Stimulated activated CD8-positive, alpha-beta memory T cell treated with anti-CD3 and anti-CD28 coated beads, Interleukin-12 subunit alpha, Interleukin-12 subunit beta, amount 100 ng/mL, for 24 hours (primary cell): ENCODE results near the gene SFI1.
A peak's percentile ranks its signal among the peaks of the same experiment; 100 is the strongest.

ENCODE experiments used
- DNase-seq: peaks from one replicate; pipeline ENCODE4 v3.0.0-alpha.2; 2020; ENCODE audit errors: extremely low read depth

The SFI1 gene

GRCh38 chr22:31616315-31616980, 120.1 kb downstream of the SFI1 start:
- DNase-seq: no peak

DNA sequence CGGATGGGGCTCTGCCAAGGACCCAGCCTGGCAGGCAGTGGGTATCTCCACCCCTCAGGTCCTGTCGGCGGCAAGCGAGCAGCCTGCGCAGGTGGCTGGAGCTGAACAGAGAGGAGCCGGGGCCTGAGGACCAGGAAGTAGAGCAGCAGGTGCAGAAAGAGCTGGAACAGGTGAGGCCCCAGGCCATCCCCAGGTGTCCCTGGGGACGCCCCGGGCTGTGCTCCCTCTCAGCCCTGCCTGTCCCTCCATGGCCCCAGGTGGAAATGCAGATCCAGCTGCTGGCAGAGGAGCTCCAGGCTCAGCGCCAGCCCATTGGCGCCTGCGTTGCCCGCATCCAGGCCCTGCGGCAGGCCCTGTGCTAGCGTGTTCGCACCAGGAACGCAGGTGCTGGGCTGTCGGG, 121.7 kb downstream of the SFI1 start:
- DNase-seq: no peak

DNA sequence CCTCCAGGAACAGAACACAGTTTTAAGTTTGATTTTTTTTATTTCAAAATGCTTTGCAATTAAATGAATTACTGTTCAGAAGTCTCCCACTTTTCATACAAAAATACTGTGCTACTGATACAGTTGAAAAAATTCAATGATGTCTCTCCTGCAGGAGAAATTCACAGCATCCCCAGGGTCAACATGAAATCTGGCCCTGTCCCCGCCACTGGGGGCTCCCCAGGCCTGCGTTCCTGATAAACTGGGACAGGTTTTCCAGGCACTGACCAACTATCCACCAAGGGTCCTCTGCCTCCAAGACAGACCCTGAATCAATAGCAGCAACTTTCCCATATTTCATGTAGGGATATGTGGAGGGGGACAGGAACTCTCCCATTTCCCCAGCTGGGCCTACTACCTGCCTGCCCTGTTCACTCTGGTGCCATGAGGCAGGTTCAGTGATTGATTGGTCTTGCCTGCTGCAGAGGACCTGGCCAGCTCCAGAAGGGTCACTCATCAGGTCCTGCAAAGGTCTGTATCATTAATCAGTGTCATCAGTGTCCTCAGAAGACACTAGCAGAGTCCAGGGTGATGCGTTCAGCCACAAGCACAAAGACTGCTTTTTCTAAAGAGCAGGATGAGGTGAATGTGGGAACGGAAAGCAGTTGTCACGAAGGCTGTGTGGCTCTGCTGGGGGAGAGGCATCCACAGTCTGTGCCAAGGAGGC, 122.3 kb downstream of the SFI1 start:
- no peak for DNase-seq

GRCh38 chr22:31619611-31620300, 123.4 kb downstream of the SFI1 start:
- no peak for DNase-seq

DNA sequence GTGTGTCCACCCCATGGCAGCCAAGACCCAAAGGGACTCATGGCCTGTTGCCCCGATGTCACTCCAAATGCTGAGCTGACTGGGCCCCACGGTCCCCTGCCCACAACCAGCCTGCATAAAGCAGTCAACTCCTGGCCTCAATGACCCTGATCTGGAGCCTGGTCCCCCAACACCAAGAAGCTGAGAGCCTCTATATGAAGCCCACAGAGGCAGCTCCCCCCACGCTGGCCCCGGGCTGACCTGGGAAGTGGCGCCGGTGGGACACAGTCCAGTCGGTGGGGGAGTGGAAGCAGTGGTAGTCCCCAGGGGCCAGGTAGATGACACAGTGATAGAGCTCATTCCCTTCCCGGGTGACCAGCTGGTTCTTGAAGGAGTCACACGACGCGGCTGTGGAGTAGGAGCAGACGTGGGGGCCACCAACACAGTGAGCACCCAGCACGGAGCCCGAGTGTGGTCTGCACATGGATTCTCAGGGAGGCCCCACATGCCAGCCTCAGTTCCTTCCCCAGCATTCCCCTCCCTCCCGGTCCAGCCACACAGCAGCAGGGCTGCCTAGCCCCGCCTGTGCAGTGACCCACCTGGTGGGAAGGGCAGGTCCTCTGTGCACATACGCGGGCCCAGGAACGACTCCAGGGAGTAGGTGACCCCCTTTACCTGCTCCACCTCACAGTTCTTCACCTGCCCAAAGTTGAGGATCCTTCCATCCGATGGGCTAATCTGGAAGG, 124.6 kb downstream of the SFI1 start:
- no peak for DNase-seq

- DNase-seq: no peak
These were observed 125.3 kb downstream of the SFI1 start for GRCh38 chr22:31621507-31622124.

- no peak for DNase-seq
These were observed 126.6 kb downstream of the SFI1 start for GRCh38 chr22:31622980-31623379.

DNA sequence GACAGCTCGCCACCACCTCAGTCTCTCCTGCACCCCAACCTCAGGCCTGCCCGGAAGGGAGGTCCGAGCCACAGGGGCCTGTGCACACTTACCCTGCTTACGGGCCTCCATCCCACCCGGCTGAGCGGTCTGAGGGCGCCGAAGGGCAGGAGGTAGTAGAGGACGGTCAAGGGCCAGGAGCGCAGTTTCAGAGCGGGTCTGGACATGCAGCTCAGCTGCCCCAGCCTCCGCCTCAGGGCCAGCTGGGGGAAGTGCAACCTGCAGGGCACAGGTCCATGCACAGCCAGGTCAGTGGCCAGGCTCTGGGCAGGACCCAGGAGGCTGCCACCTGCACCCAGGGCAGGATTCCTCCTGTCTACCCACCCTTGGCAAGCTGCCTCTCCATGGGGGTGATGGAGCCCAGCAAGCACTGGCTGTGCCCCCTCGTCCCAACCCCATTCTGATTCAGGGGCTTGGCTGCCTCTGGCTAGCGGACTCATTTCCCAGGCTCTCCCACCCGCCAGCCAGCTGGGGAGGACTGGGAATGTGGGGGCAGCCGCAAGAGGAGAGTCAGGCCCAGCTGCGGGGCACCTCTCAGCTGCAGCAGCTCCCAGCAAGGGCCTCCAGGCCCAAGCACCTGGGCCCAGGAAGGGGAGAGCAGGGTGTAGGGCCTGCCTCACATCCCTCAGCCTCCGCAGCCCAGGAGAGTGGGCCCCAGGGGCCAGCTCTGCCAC, 127.4 kb downstream of the SFI1 start:
- no peak for DNase-seq

- no peak for DNase-seq
These were observed 128.9 kb downstream of the SFI1 start for GRCh38 chr22:31625257-31625640.

DNA sequence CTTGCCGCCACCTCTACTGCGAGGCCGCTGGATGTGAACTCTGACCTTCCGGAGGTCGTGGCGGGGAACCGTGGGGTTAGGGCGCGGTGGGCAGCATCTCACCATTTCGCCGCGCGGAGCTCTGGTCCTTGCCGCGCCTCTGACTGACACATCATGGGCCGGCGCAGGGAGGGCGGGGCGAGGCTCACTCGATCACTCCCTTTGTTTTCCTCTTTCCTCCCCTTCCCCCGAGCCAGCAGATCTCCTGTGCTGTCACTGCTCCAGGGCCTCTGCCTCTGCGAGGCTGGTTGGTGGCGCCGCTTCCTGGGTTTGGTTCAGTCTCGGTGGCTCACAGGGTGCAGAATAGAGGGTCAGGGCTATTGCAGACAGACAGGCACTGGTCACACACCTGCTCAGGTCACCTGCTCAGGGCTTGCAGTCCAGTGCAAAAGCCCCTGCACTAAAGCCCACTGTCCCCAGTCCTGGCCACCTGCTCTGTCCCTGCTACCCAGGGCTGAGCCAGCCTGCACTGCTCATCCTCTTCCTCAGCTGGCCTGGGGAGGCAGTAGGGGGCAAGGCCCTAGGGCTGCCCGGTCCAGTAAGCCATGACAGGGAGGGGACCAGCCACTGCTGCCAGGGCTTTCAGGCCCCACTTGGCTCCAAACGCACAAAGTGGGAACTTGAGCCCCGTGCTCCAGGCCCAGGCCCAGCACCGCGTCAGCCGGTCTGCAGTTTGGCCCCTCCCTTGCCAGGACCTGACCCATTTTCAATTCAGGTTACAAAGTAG, 129.5 kb downstream of the SFI1 start:
- DNase-seq: no peak

DNA sequence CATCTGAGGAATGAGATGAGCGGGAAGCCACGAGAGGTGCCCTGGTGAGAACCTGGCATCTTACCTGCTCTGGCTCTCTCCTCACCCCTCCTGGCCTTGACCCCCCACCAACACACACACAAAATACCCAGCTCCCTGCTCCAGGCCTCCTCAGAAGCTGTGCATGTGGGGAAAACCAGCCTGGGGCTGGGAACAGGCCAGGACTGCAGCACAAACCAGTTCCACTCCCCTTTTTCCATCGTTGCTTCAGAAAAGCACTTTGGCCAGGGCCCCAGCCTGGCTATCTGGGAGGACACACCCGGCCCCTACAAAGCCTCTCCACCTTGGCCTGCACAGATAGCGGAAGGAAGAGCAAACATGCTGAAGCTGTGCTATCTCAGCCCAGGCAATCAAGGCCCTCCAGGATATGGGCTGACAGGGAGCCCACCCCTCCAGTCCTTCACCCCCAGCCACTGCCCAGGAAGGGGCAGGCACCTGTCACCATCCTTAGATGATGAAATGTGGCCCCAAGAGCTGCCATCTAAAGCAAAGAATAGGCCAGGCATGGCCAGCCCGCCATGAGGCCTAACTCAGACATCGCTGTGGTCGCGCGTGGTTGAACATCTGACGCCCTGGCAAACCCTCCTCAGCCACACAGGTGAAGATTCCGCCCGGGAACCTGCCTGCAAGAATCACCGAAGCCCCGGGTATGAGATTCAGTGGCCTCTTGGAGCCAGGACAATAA, 130.3 kb downstream of the SFI1 start:
- no peak for DNase-seq

- no peak for DNase-seq
These were observed 130.9 kb downstream of the SFI1 start for GRCh38 chr22:31627223-31627731.

DNA sequence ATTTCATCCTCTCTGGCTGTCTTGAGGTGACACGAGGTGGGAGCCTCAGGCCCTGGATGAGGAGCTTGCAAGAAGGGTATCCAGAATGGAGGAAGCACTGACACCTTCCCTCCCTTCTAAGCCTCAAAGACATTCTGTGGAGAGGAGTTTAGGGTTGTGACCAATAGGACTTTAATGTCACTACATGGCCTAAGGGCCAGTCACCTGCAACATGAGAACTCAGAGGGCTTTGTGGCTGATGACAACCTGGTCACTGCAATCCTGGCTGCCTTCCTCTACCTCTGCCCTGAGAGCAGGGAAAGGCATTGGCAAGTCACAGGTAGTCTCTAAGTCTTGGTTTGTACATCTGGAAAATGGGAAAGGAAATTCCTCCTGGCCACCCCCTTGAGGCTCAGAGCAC, 132.0 kb downstream of the SFI1 start:
- no peak for DNase-seq

- no peak for DNase-seq
These were observed 132.8 kb downstream of the SFI1 start for GRCh38 chr22:31628969-31629708.

- no peak for DNase-seq
These were observed 133.4 kb downstream of the SFI1 start for GRCh38 chr22:31629741-31630184.

GRCh38 chr22:31630331-31631329, 134.3 kb downstream of the SFI1 start:
- peak; percentile 67 for DNase-seq

DNA sequence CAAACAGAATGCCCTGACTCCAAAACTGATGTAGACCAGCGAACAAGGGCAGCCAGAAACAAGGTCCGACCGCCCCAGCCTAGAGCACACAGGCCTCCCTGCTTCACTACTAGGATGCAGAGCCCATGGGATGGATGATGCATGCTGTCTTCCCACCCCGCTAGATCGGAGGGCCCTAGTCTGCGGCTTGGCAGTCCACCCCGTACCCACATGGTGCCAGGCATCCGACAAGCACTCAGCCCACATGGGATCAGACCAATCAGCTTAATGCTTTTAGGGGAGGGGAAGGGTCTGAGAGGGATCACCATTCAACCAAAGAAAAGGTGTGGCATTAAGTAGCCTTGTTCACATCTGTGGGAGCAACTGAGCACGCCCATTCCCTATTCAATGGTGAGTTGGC, 135.1 kb downstream of the SFI1 start:
- DNase-seq: no peak
